Osteocyte (in vitro differentiated cells): ENCODE results near the gene RAMP1. TPM values are rescaled to one million over a fixed set of nuclear protein-coding genes. Genes with fewer than 3 reads are reported as not detected.

Experiments used
- DNase-seq: peaks from one replicate; pipeline ENCODE4 v3.0.0; 2021; ENCODE audit warnings: mixed read lengths; ENCODE audit not compliant: unreplicated experiment; ENCODE audit errors: extremely low spot score
- H3K27ac Mint-ChIP-seq: one replicate; pipeline ENCODE4 v1.8.0; 2021; ENCODE audit warnings: mild to moderate bottlenecking, mixed read lengths; ENCODE audit not compliant: unreplicated experiment
- H3K27me3 Mint-ChIP-seq: one replicate; pipeline ENCODE4 v1.8.0; 2021; ENCODE audit warnings: mixed read lengths; ENCODE audit not compliant: unreplicated experiment
- H3K36me3 Mint-ChIP-seq: one replicate; pipeline ENCODE4 v1.8.0; 2021; ENCODE audit warnings: mixed read lengths; ENCODE audit not compliant: unreplicated experiment
- H3K4me1 Mint-ChIP-seq: one replicate; pipeline ENCODE4 v1.8.0; 2021; ENCODE audit warnings: mixed read lengths; ENCODE audit not compliant: unreplicated experiment
- H3K4me3 Mint-ChIP-seq: one replicate; pipeline ENCODE4 v1.8.0; 2021; ENCODE audit warnings: mild to moderate bottlenecking, moderate library complexity, mixed read lengths; ENCODE audit not compliant: unreplicated experiment
- H3K9me3 Mint-ChIP-seq: one replicate; pipeline ENCODE4 v1.8.0; 2021; ENCODE audit warnings: mixed read lengths; ENCODE audit not compliant: unreplicated experiment
- total RNA-seq: library from RNA; stranded (reverse); gene quantifications from 2 replicates; pipeline ENCODE4 v1.2.1, GENCODE V29; 2021
- TF ChIP-seq, protein P1 (sequence below): fragments of 200-600 bp; sonication (generic); IDR thresholded peaks from 2 replicates; pipeline ENCODE4 v1.5.0; 2021; ENCODE audit warnings: antibody characterized with exemption, mild to moderate bottlenecking, moderate library complexity

Gene RAMP1
- total RNA-seq, 1 donor from 2014 or later, result 93.4 TPM

DNA sequence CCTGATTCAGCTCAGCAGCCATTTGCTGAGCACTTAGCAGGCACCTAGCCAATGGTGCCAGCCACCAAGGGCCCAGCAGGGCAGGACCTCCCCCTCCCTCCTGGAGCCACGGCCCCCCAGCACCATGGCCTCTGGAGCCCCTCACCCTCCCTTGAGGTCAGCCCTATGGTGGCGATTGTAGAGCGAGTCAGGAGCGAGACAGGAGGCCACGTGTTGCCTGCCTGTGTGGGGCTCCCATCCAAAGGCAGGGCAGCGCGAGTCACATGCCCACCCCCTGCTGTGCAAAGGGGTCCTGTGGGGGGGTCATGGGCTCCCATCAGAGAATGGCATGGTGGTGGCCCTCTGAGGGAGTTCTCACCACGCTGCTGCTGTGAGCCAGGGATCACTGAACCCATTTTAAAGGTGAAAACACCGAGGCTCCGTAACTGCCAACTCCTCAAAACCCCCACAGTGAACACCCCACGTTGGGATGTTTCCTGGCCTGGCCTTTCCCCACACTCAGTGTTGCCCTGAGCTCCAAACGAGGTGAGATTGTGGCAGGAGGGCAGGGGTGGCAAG is 35.6 kb downstream of the RAMP1 start:
- H3K27ac Mint-ChIP-seq, result peak overlapping the region; percentile 93
- no peaks in the 10 kb centered on the region for H3K27me3 Mint-ChIP-seq

DNA sequence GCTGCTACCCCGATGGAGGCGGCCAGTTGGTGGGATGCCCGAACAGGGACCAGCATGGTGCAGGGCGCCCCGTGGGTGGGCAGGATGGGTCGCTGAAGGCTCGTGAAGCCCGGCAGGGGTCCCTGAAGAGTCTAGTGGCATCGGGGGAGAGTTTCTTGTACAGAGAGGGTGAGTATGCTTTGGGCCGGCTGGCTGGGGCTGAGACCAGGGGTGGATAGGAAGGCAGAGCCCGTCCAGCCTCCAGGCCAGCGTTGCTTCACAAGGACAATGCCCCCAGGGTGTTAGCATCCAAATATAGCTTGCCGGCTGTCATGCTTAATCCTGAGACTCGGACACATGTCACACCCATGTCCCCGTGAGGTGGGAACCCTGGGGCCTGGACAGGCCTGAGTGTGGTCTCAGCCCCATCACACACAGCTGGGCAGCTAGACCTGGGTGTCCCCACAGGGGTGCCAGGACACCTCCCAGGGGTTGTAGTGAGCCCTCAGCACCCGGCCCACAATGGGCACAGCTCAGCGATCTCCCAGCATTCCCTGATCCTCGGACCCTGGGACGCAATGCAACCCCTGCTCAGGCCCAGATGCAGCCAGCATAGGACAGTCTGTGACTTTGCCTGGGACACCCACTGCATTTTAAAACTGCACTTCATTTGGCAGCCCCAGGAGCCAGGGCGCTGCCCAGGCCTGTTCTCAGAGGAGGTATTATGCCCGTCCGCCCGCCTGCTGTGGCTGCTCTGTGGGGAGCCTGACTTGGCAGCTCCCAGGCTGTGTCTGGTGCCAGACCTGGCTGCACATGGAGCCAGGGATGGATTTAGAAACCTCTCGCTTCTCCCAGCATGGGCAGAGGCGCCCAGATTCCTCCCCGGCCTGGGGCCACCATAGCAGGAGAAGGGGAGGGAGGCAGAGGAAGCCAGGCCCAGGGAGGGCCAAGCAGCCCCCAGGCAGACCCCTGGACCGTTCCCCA is 36.4 kb downstream of the RAMP1 start:
- peaks cover 2% of the 10 kb centered on the region for H3K36me3 Mint-ChIP-seq
- TF ChIP-seq, protein P1, sequence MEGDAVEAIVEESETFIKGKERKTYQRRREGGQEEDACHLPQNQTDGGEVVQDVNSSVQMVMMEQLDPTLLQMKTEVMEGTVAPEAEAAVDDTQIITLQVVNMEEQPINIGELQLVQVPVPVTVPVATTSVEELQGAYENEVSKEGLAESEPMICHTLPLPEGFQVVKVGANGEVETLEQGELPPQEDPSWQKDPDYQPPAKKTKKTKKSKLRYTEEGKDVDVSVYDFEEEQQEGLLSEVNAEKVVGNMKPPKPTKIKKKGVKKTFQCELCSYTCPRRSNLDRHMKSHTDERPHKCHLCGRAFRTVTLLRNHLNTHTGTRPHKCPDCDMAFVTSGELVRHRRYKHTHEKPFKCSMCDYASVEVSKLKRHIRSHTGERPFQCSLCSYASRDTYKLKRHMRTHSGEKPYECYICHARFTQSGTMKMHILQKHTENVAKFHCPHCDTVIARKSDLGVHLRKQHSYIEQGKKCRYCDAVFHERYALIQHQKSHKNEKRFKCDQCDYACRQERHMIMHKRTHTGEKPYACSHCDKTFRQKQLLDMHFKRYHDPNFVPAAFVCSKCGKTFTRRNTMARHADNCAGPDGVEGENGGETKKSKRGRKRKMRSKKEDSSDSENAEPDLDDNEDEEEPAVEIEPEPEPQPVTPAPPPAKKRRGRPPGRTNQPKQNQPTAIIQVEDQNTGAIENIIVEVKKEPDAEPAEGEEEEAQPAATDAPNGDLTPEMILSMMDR, result no peak
- no peaks in the 10 kb centered on the region for H3K27me3 Mint-ChIP-seq
- peak; percentile 95 for DNase-seq
- peaks cover 70% of the 10 kb centered on the region for H3K4me1 Mint-ChIP-seq
- H3K27ac Mint-ChIP-seq, result peak overlapping the region; percentile 93
- peaks cover 3% of the 10 kb centered on the region for H3K9me3 Mint-ChIP-seq
- peak overlapping the region; percentile 44 for H3K4me3 Mint-ChIP-seq

More for the DNA sequence above, 35.6 kb downstream of the RAMP1 start:
- TF ChIP-seq, protein P1, result no peak
- peaks cover 3% of the 10 kb centered on the region for H3K9me3 Mint-ChIP-seq
- DNase-seq, result no peak
- peaks cover 2% of the 10 kb centered on the region for H3K36me3 Mint-ChIP-seq
- no peak overlapping the region for H3K4me3 Mint-ChIP-seq
- H3K4me1 Mint-ChIP-seq, result peaks cover 75% of the 10 kb centered on the region

DNA sequence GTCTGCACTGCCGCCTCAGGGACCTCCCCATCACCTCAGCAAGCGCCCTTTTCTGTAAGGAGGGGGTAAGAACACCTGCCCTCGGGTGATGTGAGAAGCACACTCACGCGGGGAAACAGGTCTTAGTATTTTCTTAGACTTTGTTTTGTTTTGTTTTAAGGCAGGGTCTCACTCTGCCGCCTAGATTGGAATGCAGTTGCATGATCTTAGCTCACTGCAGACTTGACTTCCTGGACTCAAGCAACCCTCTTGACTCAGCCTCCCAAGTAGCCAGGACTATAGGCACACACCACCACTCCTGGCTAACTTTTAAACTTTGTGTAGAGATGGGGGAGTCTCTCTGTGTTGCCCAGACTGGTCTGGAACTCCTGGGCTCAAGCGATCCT is 37.1 kb downstream of the RAMP1 start:
- Mint-ChIP-seq H3K36me3 (peaks cover 6% of the 10 kb centered on the region), H3K4me3 (no peak overlapping the region), H3K9me3 (peaks cover 3% of the 10 kb centered on the region), H3K27me3 (no peaks in the 10 kb centered on the region), H3K27ac (peak overlapping the region; percentile 93), H3K4me1 (peaks cover 68% of the 10 kb centered on the region)
- DNase-seq, result no peak
- TF ChIP-seq, protein P1, result no peak

DNA sequence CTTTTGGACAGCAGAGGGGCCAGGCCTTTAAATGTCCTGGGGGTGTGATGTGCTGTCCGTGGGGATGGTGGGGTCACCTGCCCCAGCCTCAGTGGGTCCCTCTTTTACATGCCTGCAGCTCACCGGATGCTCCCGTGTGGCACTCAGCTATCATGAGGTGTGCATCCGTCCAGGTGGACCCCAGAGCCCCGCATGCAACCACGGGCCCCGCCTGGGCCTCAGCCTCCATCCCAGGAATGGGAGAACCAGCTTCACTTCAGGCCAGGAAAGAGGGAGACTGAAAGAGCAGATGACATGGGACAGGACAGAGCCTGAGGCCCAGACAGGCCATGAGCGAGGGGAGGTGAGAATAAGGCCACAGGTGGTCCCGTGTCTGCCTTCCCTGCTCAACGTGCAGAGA is 37.5 kb downstream of the RAMP1 start:
- Mint-ChIP-seq H3K9me3 (peaks cover 3% of the 10 kb centered on the region), H3K27ac (peak overlapping the region; percentile 93), H3K4me1 (peaks cover 67% of the 10 kb centered on the region), H3K27me3 (no peaks in the 10 kb centered on the region), H3K4me3 (no peak overlapping the region), H3K36me3 (peaks cover 8% of the 10 kb centered on the region)
- DNase-seq, result no peak
- TF ChIP-seq, protein P1, result no peak

DNA sequence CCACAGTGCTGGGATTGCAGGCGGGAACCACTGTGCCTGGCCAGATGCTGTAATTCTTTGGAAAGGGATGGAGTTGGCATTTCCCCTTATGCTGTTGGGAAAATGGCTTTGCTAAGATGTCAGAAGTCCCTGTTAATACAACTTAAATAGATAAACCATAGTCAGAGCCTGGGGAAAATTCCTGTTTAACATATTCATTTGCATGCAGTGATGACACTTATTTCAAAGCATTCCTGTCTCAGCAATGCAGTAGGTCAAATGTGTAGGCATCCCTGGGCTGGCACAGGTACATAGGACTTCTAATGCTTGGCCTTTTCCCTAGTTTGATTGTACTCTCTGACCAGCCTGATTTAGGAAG is 38.6 kb downstream of the RAMP1 start:
- Mint-ChIP-seq H3K9me3 (no peaks in the 10 kb centered on the region), H3K4me1 (peaks cover 60% of the 10 kb centered on the region), H3K36me3 (peaks cover 8% of the 10 kb centered on the region)

More for the DNA sequence above, 38.6 kb downstream of the RAMP1 start:
- TF ChIP-seq, protein P1, result no peak
- DNase-seq, result no peak
- Mint-ChIP-seq H3K4me3 (no peak overlapping the region), H3K27ac (peak overlapping the region; percentile 93), H3K27me3 (no peaks in the 10 kb centered on the region)
